ENCODE measurements around the gene BLNK. TPM values are rescaled to one million over a fixed set of nuclear protein-coding genes. Genes with fewer than 3 reads are reported as not detected.

Gene BLNK
- total RNA-seq, 8 experiments from 2014 or later: 0.13 to 12.1 (median 1.00) TPM; not detected in 1

Other genes starting within 250 kb of the BLNK start
- 10 to 100 TPM in 7 of 8 experiments, 1 to 10 TPM in 1; 4.1 to 42.3 (median 15.1) TPM for gene CCNJ, start 228.0 kb downstream of the BLNK start, total RNA-seq
- 10 to 100 TPM; 15.1 to 36.7 (median 26.0) TPM for gene ZNF518A, start 141.3 kb downstream of the BLNK start, total RNA-seq
- gene DNTT, start 32.9 kb upstream of the BLNK start, total RNA-seq: under 1 TPM in 4 of 8 experiments, not detected in 4; 0.11 to 0.27 (median 0.17) TPM
- under 1 TPM in 7 of 8 experiments, not detected in 1; 0.09 to 0.65 (median 0.21) TPM for gene OPALIN, start 87.4 kb upstream of the BLNK start, total RNA-seq
- 10 to 100 TPM in 1 of 8 experiments, 1 to 10 TPM in 7; 1.1 to 20.4 (median 2.2) TPM for gene TLL2, start 242.4 kb upstream of the BLNK start, total RNA-seq

Measured in motor neuron (in vitro differentiated cells).